GM21447 (cell line): ENCODE data around the gene OR2V1.
"Not testable (repeated sequence)": the region's sequence is repeated elsewhere in the genome, so short reads cannot be mapped to it uniquely, and the experiment has no call there.

Experiments
- ATAC-seq: cut with Tn5 transposase; IDR thresholded peaks from one replicate; pipeline ENCODE4 v1.9.1; 2021; ENCODE audit not compliant: unreplicated experiment

The OR2V1 gene

DNA sequence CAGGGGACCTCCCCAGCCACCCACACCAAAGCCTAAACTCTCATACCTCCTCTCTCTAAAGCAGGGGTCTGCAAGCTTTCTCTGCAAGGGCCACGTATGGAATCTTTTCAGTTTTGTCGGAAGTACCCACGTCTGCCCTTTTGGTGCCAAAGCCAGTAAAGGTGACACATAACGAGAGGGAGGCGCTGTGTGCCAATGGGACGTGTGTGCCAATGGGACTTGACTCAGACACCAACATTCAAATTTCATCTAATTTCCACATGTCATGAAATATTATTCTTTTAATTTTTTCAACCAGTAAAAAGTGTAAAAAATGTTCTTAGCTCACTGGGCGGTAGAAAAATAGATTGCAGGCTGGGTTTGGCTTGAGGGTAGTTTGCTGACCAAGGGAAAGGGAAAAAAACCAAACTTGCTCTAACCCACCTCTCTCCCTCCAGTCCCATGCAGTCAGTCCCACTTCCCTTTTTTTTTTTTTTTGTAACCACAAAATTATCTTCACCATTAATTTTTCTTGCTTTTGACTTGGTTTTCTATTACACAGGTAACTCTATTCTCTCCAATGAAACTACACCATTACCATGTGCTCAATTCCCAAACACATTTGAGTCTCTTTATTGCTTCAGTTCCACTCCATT, 25.5 kb downstream of the OR2V1 start:
- no peak for ATAC-seq

GRCh38 chr5:181104606-181105390, 26.2 kb downstream of the OR2V1 start:
- ATAC-seq = not testable (repeated sequence)

DNA sequence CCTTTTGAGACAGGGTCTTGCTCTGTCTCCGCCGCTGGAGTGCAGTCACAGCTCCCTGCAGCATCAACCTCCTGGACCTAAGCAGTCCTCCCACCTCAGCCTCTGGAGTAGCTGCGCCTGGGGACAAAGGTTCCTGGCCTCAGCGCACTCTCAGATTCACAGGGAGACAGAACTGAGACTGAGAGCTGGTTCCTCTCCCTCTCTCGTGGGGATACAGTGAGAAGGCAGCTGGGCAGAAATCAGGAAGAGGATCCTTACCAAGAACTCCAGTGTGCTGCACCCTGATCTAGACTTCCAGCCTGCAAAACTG, 26.8 kb downstream of the OR2V1 start:
- ATAC-seq = not testable (repeated sequence)

- not testable (repeated sequence) for ATAC-seq
Observed at GRCh38 chr5:181101930-181102674, 28.9 kb downstream of the OR2V1 start.

- not testable (repeated sequence) for ATAC-seq
Observed at GRCh38 chr5:181101030-181101641, 29.8 kb downstream of the OR2V1 start.

DNA sequence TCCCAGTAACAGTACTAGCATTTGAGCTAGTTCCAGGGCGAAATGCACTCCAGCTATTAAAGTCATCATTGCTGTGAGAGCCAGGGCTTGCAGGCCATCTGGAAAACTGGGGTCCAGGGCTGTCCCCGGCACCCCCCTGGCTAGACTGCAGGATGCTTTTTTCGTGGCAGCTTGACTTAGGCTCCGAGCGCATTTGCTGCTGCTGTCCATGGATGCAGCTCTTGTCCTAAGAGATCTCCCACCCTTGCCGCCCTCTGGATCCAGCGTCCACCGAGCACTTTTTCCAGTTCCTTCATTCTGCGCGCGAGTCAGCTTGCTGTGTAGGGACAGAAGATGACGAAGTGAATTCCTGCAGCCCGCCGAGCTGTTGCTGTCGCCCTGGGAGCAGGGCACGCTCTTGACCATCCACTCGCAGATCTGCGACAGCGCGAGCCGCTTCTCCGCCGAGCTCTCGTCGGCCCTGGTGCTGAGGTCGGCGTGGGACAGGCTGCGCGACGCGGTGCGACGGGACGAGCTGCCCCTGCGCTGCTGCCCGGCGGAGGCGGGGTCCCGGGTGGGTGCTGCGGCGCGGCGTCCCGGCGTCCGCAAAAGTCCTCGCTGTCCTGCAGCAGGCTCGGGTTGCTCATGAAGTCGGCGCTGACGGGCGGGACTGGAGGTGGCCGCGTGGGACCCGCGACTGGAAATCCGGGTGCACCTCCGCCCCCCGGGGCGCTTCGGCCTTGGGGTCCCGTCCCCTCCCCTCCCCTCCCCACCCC, 30.7 kb downstream of the OR2V1 start:
- no peak for ATAC-seq

DNA sequence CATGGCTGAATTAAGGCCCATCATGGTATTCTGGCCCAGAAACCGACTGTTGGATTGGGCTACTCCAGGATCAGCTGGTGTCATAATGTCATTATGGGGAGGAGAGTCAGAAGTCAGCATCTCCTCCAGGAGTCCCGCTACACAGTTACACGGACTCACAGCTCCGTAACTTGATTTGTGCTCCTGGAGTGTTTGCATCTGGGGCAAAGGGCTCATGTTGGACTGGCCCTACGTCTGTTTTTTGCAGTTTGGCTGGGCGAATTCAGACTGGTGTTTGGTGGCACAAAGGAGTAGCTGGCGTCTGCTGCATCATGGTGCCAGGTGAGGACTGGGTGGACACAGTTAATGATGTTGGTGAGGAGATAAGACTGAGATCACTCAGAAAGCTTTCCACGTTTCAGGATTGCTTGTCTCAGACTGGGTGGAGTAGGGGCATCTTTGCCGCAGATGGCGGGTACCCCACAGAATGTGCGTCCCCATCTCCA, 31.3 kb downstream of the OR2V1 start:
- no peak for ATAC-seq

GRCh38 chr5:181098762-181099601, 32.0 kb downstream of the OR2V1 start:
- ATAC-seq = no peak

- ATAC-seq = not testable (repeated sequence)
Observed at GRCh38 chr5:181097759-181098491, 33.0 kb downstream of the OR2V1 start.

DNA sequence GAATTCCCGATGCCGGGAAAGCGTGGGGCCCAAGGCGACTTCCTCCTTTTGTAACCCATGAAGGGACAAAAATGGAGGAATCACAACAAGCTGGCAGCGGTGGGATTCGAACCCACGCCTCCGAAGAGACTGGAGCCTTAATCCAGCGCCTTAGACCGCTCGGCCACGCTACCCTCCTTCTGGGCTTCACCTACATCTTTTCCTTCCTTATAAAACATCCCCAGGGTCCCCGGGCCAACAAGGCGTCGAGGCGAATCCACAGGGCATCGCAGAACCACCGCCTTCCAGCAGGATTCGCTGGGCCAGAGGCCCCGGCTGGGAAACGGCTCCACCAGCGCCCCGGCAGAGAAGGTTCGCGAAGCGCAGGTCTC, 33.6 kb downstream of the OR2V1 start:
- ATAC-seq = not testable (repeated sequence)

GRCh38 chr5:181096721-181097382, 34.1 kb downstream of the OR2V1 start:
- not testable (repeated sequence) for ATAC-seq

- ATAC-seq = not testable (repeated sequence)
Observed at GRCh38 chr5:181095162-181095561, 35.8 kb downstream of the OR2V1 start.

GRCh38 chr5:181092428-181092827, 38.5 kb downstream of the OR2V1 start:
- ATAC-seq = no peak

- ATAC-seq = no peak
Observed at GRCh38 chr5:181088289-181088688, 42.7 kb downstream of the OR2V1 start.

DNA sequence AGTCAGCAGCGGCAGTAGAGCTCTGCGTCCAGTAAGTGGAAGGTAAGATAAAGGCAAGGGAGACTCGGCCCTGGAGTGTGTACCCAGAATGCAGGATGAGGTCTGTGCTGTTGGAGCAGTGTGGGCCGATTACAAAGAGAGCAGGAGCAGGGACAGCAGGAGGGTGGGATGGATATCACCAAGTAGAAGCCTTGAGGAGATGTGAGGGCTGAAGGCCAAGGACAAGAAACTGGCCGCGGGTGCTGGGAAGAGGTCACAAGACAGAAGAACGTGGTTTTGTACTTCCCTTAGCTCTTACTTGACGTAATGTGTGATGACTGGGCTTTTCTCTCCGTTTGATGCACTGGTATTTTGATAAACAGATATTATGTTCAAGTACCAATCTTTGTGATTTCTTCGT, 43.7 kb downstream of the OR2V1 start:
- no peak for ATAC-seq

- ATAC-seq = no peak
Observed at GRCh38 chr5:181086884-181087205, 44.1 kb downstream of the OR2V1 start.

DNA sequence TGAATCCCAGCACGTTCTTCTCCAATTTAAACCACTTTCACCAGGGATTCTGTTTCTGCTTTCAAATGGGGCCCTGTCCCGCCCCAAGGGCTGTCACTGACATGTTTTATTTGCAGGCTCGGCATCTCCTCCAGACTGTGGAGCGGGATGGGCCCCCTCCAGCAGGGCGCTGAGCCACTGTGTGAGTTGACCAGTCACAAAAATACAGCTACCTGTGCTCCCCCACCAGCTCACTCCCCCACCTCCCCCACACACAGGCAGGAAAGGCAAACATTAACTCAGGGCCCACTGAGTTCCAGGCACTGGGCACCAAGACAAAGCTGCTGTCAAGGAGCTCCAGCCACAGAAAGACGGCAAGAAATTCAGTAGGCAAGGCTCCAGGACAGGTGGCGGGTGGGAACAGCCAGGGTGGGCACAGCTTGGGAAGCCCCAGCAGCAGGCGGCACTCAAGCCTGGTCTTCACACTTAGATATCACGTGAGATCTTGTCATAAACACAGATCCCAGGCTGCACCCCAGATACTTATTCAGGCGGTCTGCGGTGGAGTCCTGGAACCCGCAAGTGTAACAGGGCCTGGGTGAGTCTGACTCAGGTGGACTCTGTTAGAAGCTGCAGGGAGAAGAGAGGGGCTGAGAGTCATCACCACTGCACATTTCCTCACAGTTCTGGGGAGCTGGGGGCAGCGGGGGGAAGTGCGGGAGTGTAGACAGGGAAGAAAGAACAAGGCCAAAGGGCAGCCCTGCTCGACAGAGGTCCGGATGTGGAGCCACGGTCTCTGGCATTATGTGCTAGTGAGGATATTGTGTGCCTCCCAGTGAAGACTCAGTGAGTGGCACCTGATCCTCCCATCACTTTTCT, 44.7 kb downstream of the OR2V1 start:
- ATAC-seq = no peak
